Endothelial cell of umbilical vein (primary cell): Measurements from ENCODE around the gene FUT4.

Experiments
- CTCF ChIP-seq, 2 donors: IDR thresholded peaks; 1 replicate in 1 of 2; 2 replicates in 1 of 2; pipeline ENCODE4 v1.5.1; 2011; ENCODE audit warnings: low read length in 2 of 2, mild to moderate bottlenecking in 2 of 2, moderate library complexity in 2 of 2, control low read depth in 1 of 2, inconsistent platforms in 1 of 2, low read depth in 1 of 2; ENCODE audit not compliant: insufficient read depth in 1 of 2; ENCODE audit errors: extremely low read depth in 1 of 2
- EZH2 ChIP-seq: IDR thresholded peaks from 2 replicates; pipeline ENCODE4 v1.6.1; 2012; ENCODE audit warnings: borderline replicate concordance, low read depth, mild to moderate bottlenecking, moderate library complexity, low read length, inconsistent platforms; ENCODE audit not compliant: severe bottlenecking
- MYC ChIP-seq: IDR thresholded peaks from one replicate; pipeline ENCODE4 v1.6.1; 2011; ENCODE audit warnings: mild to moderate bottlenecking, low read depth, low read length
- POLR2A ChIP-seq: IDR thresholded peaks from 2 replicates; pipeline ENCODE4 v1.6.1; 2012; ENCODE audit warnings: low read depth, mild to moderate bottlenecking, control low read depth, low read length

GRCh38 chr11:94549146-94549545 lies 5.4 kb downstream of the FUT4 start:
- no peak for TF ChIP-seq CTCF (IDR thresholded peaks at IDR 0.05; ENCODE audit: extremely low read depth in 1 of 2, insufficient read depth in 1 of 2, low read depth in 1 of 2, low read length in 2 of 2)
- no peak for TF ChIP-seq EZH2
- no peak for TF ChIP-seq POLR2A
- no peak for TF ChIP-seq MYC
